ENCODE results near the gene GCK. TPM values are rescaled to one million over a fixed set of nuclear protein-coding genes. Genes with fewer than 3 reads are reported as not detected.
"Not testable (repeated sequence)": the region's sequence is repeated elsewhere in the genome, so short reads cannot be mapped to it uniquely, and the experiment has no call there.

Gene GCK
- total RNA-seq, 3 donors from 2014 or later = 0.17 TPM; not detected in 2

DNA sequence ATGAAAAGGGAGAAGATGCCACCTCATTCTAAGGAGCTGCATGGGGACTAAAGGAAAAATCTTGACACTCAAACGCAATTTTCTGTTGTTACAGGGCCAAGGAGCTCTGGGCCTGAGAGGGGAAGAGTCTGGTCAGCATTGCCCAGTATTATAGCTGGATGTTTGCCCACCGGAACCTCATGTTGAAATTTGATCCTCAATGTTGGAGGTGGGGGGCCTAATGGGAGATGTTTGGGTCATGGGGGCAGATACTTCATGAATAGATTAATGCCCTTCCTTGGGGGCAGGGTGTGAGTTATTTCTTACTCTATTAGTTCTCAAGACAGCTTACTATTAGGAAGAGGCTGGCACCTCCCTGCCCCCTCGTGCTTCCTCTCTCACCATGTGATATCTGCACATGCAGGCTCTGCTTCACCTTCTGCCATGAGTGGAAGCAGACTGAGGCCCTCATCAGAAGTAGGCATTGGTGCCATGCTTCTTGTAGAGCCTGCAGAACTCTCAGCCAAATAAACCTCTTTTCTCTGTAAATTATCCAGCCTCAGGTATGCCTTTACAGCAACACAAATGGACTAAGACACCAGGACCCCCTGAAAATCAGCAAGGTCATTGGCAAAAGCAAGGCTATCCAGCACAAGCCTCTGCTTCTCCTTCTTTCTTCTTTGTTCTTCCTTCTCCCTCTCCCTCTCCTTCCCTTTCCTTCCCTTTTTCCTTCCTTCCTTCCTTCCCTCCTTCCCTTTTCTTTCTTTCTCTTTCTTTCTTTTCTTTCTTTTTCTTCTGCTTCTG lies 15.1 kb downstream of the GCK start:
- no peaks in the 10 kb centered on the region for H3K4me1 ChIP-seq (ENCODE audit: low read depth)
- intact Hi-C loops (cut with DNase I, micrococcal nuclease) = no loop called here
- no peak for DNase-seq
- no peaks in the 10 kb centered on the region for H3K36me3 ChIP-seq (ENCODE audit: low read depth)
- H3K4me3 ChIP-seq = no peak overlapping the region
- ATAC-seq = no peak
- TF ChIP-seq, protein P1, sequence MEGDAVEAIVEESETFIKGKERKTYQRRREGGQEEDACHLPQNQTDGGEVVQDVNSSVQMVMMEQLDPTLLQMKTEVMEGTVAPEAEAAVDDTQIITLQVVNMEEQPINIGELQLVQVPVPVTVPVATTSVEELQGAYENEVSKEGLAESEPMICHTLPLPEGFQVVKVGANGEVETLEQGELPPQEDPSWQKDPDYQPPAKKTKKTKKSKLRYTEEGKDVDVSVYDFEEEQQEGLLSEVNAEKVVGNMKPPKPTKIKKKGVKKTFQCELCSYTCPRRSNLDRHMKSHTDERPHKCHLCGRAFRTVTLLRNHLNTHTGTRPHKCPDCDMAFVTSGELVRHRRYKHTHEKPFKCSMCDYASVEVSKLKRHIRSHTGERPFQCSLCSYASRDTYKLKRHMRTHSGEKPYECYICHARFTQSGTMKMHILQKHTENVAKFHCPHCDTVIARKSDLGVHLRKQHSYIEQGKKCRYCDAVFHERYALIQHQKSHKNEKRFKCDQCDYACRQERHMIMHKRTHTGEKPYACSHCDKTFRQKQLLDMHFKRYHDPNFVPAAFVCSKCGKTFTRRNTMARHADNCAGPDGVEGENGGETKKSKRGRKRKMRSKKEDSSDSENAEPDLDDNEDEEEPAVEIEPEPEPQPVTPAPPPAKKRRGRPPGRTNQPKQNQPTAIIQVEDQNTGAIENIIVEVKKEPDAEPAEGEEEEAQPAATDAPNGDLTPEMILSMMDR (IDR thresholded peaks at IDR 0.05) = no peak
- H3K9me3 ChIP-seq = no peaks in the 10 kb centered on the region

DNA sequence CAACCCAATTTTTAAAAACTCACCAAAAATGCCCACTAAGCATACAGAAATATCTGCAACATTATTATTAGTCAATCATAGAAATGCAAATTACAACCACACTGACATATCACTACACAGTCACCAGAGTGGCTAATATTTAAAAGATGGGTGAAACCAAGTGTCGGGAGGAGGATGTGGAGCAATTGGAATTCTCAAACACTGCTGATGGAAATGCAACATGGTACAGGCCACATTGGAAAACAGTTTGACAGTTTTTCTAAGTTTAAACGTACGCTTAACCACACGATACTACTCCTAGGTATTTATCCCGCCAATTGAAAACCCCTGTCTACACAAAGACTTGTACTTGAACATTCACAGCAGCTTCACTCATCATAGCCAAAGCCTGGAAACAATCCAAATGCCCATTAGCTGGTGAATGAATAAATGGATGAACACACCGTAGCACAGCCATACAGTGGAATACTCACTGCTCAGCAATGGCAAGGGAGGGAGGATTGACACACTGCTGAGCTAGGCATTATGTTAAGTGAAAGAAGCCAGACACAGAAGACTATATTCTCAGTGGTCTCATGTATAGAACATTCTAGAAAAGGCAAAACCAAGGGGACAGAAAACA lies 16.3 kb downstream of the GCK start:
- TF ChIP-seq, protein P1 (IDR thresholded peaks at IDR 0.05) = no peak
- no peak overlapping the region for H3K4me3 ChIP-seq
- no peaks in the 10 kb centered on the region for H3K36me3 ChIP-seq (ENCODE audit: low read depth)
- no peaks in the 10 kb centered on the region for H3K4me1 ChIP-seq (ENCODE audit: low read depth)
- DNase-seq (no peak), ATAC-seq (no peak)
- no peaks in the 10 kb centered on the region for H3K9me3 ChIP-seq
- intact Hi-C loops (cut with DNase I, micrococcal nuclease) = no loop called here

DNA sequence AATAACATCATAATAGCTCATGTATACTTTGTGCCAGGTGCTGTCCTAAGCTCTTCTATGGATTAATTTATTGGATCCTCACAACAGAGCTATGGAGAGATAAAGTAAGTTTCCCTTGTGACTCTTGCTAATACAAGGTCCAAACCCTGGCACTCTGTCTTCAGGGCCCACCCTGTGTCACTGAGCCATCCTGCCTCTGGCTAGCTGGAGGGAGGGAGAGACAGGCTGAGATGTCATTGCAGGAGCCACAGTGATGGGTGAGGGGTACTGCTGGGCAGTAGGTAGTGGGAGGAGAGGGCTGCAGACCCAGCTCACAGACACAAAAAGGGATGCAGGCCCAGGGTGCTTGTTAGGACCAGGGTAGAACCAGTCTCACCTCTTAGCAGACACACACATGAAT lies 16.9 kb downstream of the GCK start:
- ATAC-seq (no peak), DNase-seq (no peak)
- no peaks in the 10 kb centered on the region for H3K36me3 ChIP-seq (ENCODE audit: low read depth)
- H3K9me3 ChIP-seq = no peaks in the 10 kb centered on the region
- no peak overlapping the region for H3K4me3 ChIP-seq
- TF ChIP-seq, protein P1 (IDR thresholded peaks at IDR 0.05) = no peak
- intact Hi-C loops (cut with DNase I, micrococcal nuclease) = no loop called here
- H3K4me1 ChIP-seq (ENCODE audit: low read depth) = no peaks in the 10 kb centered on the region

DNA sequence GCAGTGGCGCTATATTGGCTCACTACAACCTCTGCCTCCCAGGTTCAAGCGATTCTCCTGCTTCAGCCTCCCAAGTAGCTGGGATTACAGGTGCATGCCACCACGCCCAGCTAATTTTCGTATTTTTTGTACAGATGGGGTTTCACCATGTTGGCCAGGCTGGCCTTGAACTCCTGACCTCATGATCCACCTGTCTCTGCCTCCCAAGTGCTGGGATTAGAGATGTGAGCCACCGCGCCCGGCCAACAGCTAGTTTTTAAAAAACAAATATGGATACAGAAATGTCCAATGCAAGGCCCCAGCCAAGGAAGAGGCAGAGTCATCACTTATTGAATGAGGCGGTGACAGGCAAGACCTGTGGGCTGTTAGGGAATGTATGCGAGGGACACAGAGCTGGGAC lies 17.3 kb downstream of the GCK start:
- intact Hi-C loops (cut with DNase I, micrococcal nuclease); ATAC-seq: not testable (repeated sequence)

DNA sequence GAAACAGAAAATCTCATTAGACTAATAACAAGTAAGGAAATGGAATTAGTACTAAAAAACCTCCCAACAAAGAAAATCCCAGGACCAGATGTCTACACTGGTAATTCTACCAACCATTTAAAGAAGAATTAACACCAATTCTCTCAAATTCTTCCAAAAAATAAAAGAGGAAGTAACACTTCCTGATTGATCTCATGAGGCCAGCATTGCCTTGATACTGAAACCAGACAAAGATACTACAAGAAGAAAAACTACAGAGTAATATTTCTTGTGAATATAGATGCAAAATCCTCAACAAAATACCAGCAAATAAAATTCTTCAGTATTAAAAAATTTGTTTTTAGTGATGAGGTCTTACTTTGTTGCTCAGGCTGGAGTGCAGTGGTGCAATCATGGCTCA lies 21.3 kb downstream of the GCK start:
- Histone ChIP-seq H3K9me3 (no peaks in the 10 kb centered on the region), H3K4me1 (ENCODE audit: low read depth) (no peaks in the 10 kb centered on the region), H3K36me3 (ENCODE audit: low read depth) (no peaks in the 10 kb centered on the region), H3K4me3 (no peak overlapping the region)
- ATAC-seq (no peak), DNase-seq (no peak)
- intact Hi-C loops (cut with DNase I, micrococcal nuclease) = no loop called here
- TF ChIP-seq, protein P1 (IDR thresholded peaks at IDR 0.05) = no peak

More for the DNA sequence above, 17.3 kb downstream of the GCK start:
- H3K4me1 ChIP-seq (ENCODE audit: low read depth); DNase-seq; H3K4me3 ChIP-seq; H3K9me3 ChIP-seq; H3K36me3 ChIP-seq (ENCODE audit: low read depth): not testable (repeated sequence)

DNA sequence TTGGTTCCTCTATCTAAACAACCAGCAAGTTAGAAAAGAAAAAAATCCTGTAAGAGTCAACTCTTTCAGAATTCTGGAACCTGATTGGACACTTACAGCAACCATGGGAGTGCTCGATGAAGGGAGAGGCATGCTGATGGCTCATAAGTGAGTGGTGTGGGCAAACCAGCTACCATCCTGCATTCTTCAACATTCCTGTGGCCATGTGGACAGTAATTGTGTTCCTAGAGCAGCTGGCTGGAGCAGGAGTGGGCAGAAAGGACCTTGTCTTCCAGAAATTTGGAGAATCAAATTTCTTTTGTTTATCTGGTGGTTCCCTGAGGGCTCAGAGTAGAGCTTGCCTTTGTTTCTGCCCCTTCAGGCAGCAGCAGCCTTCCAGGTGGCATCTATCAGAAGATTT lies 25.6 kb downstream of the GCK start:
- Histone ChIP-seq H3K4me1 (ENCODE audit: low read depth) (no peaks in the 10 kb centered on the region), H3K36me3 (ENCODE audit: low read depth) (no peaks in the 10 kb centered on the region), H3K4me3 (no peak overlapping the region), H3K9me3 (no peaks in the 10 kb centered on the region)
- TF ChIP-seq, protein P1 (IDR thresholded peaks at IDR 0.05) = no peak
- intact Hi-C loops (cut with DNase I, micrococcal nuclease) = no loop called here
- no peak for ATAC-seq
- no peak for DNase-seq

All from mucosa of descending colon (tissue), 3 donors.